Stimulated activated CD4-positive, alpha-beta T cell treated with anti-CD3 and anti-CD28 coated beads, Interleukin-12 subunit alpha, Interleukin-12 subunit beta, amount 100 ng/mL, for 48 hours (primary cell): Measurements from ENCODE around the gene ADAMTS2.
"Not testable (repeated sequence)": the region's sequence is repeated elsewhere in the genome, so short reads cannot be mapped to it uniquely, and the experiment has no call there.

Experiments used
- DNase-seq, 3 donors: peaks; one replicate each; pipeline ENCODE4 v3.0.0-alpha.2; 2020; ENCODE audit warnings: low read depth in 2 of 3, low spot score in 1 of 3

The ADAMTS2 gene

GRCh38 chr5:179325296-179326031 is 19.8 kb downstream of the ADAMTS2 start:
- DNase-seq = no peak

GRCh38 chr5:179324760-179325295 is 20.4 kb downstream of the ADAMTS2 start:
- no peak for DNase-seq

DNA sequence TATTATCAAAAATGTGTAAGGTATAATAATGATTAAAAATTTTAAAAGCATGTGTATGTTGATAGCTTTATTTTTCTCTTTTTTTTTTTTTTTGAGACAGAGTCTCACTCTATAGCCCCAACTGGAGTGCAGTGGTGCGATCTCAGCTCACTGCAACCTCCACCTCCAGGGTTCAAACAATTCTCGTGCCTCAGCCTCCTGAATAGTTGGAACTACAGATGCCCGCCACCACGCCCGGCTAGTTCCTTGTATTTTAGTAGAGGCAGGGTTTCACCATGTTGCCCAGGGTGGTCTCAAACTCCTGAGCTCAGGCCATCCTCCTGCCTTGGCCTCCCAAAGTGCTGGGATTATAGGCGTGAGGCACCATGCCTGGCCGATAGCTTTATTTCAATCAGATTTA is 20.9 kb downstream of the ADAMTS2 start:
- DNase-seq = not testable (repeated sequence)

- DNase-seq = no peak
These were observed 22.0 kb downstream of the ADAMTS2 start for GRCh38 chr5:179323026-179323870.

DNA sequence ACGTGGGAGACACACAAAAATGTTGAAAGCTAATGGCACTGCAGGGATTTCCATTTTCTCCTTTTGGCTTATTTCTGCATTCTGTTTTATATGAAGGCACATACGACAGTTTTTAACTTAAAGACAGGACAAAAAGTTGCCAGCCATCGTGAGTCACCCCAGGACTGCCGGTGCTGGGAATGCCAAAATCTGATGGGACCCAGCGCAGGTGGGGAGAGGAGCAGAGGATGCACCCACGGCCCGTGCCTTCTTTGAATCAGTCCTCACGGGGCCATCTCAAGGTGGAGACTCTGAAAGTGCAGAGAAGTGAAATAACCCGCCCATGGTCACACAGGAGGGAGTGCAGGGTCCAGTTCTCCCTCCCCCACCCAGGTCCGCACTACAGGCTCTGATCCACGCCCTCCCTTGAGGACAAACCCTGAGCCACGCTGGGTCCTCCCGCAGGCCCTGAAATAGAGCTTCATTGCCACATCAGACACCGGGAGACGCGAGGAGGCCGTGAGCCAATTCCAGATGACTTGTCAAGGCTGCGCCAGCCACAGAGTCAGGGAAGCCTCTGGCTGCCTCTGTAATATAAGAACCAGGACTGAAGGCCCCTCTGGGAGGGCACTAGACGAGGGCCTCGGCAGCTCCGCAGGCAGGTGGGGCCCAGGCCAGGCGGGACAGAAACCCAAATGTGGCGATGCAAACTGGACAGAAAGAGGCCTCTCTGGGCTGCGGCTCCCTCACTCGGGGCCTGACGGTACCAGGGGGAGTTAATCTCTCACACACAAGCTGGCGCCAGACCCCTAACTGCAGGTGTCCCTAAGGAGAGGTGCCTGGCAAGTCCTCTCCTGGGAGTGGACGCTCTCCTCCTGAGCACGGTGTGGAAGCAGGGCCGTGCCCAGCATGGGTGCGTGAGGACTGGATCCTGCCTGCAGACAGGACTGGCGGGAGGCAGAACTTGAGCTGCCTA is 22.9 kb downstream of the ADAMTS2 start:
- no peak for DNase-seq

- DNase-seq = no peak
These were observed 23.9 kb downstream of the ADAMTS2 start for GRCh38 chr5:179321206-179321987.

DNA sequence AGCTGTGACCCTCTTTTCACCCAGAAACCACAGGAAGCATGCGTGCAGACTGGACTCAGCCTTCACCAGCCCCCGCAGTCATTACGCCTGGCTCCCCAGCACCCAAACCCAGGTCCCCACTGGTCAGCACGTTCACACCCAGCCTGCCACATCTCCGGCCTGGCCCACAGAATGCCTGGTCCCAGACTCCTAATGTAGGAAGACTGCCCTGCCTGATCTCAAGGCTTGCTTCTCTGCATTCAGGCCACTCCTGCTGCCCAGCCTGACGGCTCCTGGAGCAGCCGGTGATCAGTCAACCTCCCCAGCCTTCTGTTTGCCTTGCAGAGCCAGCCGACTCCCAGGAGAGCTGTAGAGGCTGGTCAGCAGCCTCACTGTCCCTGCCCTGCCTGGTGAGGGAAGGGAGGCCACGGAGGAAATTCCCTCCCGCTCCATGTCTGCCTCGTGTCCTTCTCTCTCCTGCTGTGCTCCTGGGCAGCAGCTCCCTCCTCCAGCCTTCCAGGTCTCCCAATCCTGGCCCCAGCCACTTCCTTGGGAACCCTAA is 25.4 kb downstream of the ADAMTS2 start:
- DNase-seq = no peak

DNA sequence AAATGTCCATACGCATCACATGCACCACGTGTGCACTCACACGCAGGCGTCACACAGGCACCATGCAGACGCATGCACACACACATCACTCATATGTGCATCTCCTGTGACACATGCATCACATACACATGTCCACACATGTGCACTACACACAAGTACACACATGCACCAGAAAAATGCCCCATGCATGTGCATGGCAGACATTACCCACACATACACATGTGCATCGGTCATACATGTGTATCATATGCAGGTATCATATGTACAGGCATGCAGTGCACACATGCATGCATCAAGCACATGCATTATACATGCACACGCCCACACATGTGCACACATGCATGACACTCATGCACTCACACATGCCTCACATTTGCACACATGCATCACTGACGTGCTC is 26.1 kb downstream of the ADAMTS2 start:
- DNase-seq = no peak

DNA sequence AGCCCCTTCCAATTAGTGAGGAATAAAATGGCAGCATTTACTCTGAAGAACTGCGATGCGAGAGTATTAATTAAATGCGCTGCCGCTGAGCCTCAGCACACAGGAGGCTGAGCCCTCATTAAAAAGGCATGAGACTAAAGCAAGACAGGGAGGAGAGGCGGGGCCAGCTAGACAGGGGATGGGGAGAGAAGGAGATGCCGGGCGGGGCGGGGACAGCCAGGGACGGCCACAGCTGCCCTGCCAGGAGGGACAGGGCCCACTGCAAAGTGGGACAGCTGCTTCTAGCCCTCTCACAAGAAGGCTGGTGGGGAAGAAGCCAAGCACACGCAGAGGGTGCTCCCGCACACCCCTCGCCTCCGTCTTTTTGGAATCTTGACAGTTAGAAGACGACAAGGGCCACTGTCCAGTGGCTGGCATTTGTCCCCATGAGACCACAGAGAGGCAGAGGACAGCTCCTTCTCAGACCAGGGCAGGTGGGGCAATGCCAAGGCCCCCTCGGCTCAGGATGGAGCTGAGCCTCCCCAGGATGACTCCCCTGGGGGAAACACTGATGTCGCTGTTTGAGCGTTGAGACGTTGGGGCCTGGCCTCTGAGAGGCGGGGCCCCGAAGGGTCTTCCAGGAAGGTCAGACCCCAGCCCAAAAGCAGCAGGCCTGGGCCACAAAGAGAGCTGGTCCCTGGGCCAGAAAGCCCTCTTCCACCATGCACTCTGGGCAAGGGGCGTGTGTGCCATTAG is 26.9 kb downstream of the ADAMTS2 start:
- DNase-seq = no peak

DNA sequence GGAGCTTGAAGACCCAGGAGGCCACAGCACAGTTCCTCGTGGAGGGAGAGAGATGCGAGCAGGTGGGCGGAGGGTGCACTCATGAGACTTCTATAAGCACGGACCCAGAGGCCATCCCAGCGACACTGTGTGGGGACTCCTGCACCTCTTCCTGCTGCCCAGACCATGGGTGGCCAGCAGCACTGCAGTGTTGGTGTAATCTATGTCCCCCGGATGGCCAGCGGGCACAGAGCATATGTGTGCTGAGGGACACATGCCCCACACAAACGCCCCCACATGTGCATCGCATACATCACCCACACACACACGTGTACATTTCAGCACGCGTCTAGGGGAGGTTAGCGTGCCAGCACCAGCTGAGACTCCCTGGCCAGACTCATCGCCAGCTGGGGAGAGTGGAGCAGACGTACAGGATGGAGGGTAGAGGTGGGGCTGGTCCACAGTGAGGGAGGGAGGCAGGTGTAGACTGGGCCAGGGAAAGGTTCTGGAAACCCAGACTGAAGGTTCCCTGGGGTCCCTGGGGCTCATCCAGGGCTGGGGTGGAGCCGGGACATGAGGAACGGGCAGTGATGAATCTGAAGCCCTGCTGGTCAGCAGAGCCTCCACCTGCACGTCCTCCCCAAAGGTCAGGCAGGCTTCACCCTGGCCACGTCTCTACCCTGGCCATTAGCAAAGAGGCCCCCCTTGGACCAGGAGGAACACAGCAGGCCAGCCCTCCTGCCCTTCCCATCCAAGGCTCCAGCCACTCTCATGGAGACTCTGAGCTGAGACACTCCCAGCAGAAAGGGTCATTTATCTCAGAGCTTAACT is 27.6 kb downstream of the ADAMTS2 start:
- no peak for DNase-seq

GRCh38 chr5:179316982-179317381 is 28.3 kb downstream of the ADAMTS2 start:
- DNase-seq = no peak

- DNase-seq = no peak
These were observed 29.1 kb downstream of the ADAMTS2 start for GRCh38 chr5:179316111-179316551.

GRCh38 chr5:179315356-179315890 is 29.8 kb downstream of the ADAMTS2 start:
- DNase-seq = no peak

DNA sequence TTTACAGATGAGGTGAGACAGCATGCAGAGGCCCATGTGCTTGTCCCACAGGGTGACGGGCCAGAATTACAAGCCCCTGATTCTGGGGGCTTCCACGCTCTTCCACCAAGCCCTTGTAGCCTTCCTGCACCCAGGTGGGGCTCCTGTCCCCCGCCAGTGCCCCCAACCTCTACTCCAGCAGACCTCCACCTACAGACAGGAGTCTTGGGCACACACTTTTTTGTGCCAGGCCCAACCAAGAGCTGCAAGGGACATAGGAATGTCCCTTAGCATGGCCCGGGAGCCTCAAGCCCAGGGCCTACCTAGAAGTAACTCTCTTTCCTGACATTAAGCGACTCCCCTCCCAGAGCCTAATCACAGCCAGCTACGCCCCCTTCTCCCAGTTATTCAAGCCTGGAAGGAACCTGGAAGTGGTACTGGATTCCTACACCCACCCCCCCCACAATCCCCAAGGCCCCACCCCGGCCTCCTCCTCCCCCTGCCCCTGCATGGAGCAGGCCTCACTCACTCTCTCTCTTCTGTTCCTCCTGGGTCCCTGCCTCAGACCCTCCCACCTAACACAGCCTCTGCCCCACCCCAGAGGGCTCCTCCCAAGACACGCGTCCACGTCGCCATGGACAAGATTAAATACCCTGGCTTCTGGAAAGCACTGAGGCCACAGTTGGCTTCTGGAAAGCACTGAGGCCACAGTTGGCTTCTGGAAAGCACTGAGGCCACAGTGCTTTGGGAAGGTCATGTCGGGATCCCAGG is 30.5 kb downstream of the ADAMTS2 start:
- DNase-seq = no peak

DNA sequence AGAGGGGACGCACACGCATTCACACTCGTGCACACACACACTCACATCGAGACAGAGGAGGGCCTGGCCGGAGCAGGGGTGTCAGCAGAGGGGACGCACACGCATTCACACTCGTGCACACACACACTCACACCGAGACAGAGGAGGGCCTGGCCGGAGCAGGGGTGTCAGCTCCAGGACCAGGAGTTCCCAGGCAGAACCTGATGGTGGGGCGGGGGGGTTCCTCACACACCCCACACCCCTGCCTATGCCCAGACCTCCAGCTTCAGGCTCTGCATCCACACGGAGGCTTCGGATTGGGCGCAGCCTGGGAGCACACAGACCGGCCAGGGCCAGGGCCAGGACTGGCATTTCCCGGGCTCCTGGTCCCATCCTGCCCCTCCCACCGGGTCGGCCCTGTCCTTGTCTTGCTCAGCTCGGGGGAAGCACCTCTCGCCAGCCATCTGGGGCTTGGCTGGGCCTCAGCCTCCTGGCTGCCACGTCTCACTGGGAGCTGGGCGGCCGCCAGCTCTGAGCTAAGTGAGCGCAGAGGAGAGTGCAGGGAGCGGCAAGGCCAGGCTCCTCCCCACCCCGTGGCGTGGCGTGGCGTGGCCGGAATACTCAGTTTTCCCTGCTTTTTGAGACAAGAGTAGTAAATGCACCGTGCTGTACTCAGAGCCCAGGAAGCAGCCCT is 31.3 kb downstream of the ADAMTS2 start:
- DNase-seq = no peak

GRCh38 chr5:179312557-179313235 is 32.6 kb downstream of the ADAMTS2 start:
- no peak for DNase-seq
